H1 (cell line): ENCODE data around the gene PLOD1. TPM values are rescaled to one million over a fixed set of nuclear protein-coding genes. Genes with fewer than 3 reads are reported as not detected.

Experiments used
- CTCF ChIA-PET: fragments of 300-600 bp; sonication (Branson Sonifier 250); formaldehyde crosslinking; loops from one replicate; lab custom pipeline; 2021; ENCODE audit not compliant: partially characterized antibody; lab: Charles Lee
- POLR2A ChIA-PET: fragments of 300-600 bp; sonication (Branson Sonifier 250); formaldehyde crosslinking; loops from one replicate; lab custom pipeline; 2021; ENCODE audit warnings: inconsistent platforms; ENCODE audit not compliant: partially characterized antibody; lab: Charles Lee
- DNase-seq, 2 experiments: peaks; one replicate each; pipeline versions ENCODE4 v3.0.0 to v3.0.0-alpha.2; 2010 to 2022; ENCODE audit warnings: low spot score in 2 of 2, low read depth in 1 of 2, mixed read lengths in 1 of 2
- FAIRE-seq: peaks from 2 replicates; lab custom pipeline; 2011; peaks lifted over from hg19 to GRCh38; lab: Jason Lieb, UNC
- H2AFZ ChIP-seq: 2 replicates; pipeline ENCODE4 v1.8.1; 2012; ENCODE audit warnings: low read length, inconsistent platforms
- H2AK5ac ChIP-seq: 2 replicates; pipeline ENCODE4 v1.6.1; 2013; ENCODE audit warnings: low read depth, low read length
- H2BK120ac ChIP-seq: replicated peaks from 2 replicates; pipeline ENCODE3; 2013; ENCODE audit warnings: low read depth, low read length, inconsistent platforms
- H2BK12ac ChIP-seq: 2 replicates; pipeline ENCODE4 v1.6.1; 2013; ENCODE audit warnings: low read depth, low read length
- H2BK15ac ChIP-seq: 2 replicates; pipeline ENCODE4 v1.6.1; 2013; ENCODE audit warnings: low read length
- H2BK20ac ChIP-seq: 2 replicates; pipeline ENCODE4 v1.6.1; 2013; ENCODE audit warnings: low read length
- H2BK5ac ChIP-seq: 2 replicates; pipeline ENCODE4 v1.6.1; 2013; ENCODE audit warnings: low read depth, low read length
- H3K14ac ChIP-seq: 2 replicates; pipeline ENCODE4 v1.6.1; 2013; ENCODE audit warnings: inconsistent platforms; ENCODE audit not compliant: insufficient read length
- H3K18ac ChIP-seq: 2 replicates; pipeline ENCODE4 v1.6.1; 2013; ENCODE audit warnings: low read length; ENCODE audit errors: extremely low read depth
- H3K23ac ChIP-seq: 2 replicates; pipeline ENCODE4 v1.6.1; 2013; ENCODE audit warnings: inconsistent platforms; ENCODE audit not compliant: insufficient read length
- H3K23me2 ChIP-seq: 2 replicates; pipeline ENCODE4 v1.6.1; 2013; ENCODE audit warnings: low read depth, low read length
- H3K27ac ChIP-seq: 2 replicates; pipeline ENCODE4 v1.6.1; 2011; ENCODE audit warnings: low read depth, low read length, inconsistent platforms
- H3K27me3 ChIP-seq, 4 experiments: replicated peaks in 1 of 4; 1 replicate in 1 of 4; 2 replicates in 3 of 4; pipeline versions ENCODE4 v1.6.1 to v1.8.1; 2011 to 2013; ENCODE audit warnings: low read length in 3 of 4, mild to moderate bottlenecking in 3 of 4, inconsistent platforms in 2 of 4, mixed read lengths in 2 of 4, moderate library complexity in 1 of 4; ENCODE audit not compliant: control insufficient read depth in 3 of 4, insufficient read depth in 3 of 4; ENCODE audit errors: extremely low read depth in 1 of 4
- H3K36me3 ChIP-seq, 4 experiments: 2 replicates each; pipeline versions ENCODE4 v1.6.1 to v1.8.1; 2011 to 2013; ENCODE audit warnings: mild to moderate bottlenecking in 4 of 4, low read length in 3 of 4, moderate library complexity in 2 of 4, control low read depth in 1 of 4, inconsistent platforms in 1 of 4; ENCODE audit not compliant: insufficient read depth in 4 of 4, control insufficient read depth in 2 of 4
- H3K4ac ChIP-seq: replicated peaks from 2 replicates; pipeline ENCODE3; 2013; ENCODE audit warnings: low read length, low read depth, mixed read lengths, inconsistent platforms; ENCODE audit not compliant: insufficient read length
- H3K4me1 ChIP-seq, 4 experiments: replicated peaks in 1 of 4; 1 replicate in 1 of 4; 2 replicates in 3 of 4; pipeline versions ENCODE4 v1.6.1 to v1.8.1; 2011 to 2013; ENCODE audit warnings: low read length in 3 of 4, inconsistent platforms in 2 of 4, mixed read lengths in 1 of 4; ENCODE audit not compliant: insufficient read depth in 4 of 4, control insufficient read depth in 3 of 4
- H3K4me2 ChIP-seq, 2 experiments: 2 replicates each; pipeline versions ENCODE4 v1.6.1 to v1.8.1; 2011 to 2013; ENCODE audit warnings: low read depth in 2 of 2, low read length in 2 of 2, control low read depth in 1 of 2, inconsistent platforms in 1 of 2, mild to moderate bottlenecking in 1 of 2; ENCODE audit not compliant: insufficient read depth in 1 of 2
- H3K4me3 ChIP-seq, 4 experiments: fragments of 200-600, 300-600 bp in 1 of 4; sonication (generic), shearing (Covaris generic), sonication (Bioruptor Twin) in 1 of 4; 2 replicates each; pipeline versions ENCODE4 v1.5.1 to v1.8.1; 2011 to 2016; ENCODE audit warnings: low read length in 4 of 4, low read depth in 3 of 4, control low read depth in 2 of 4, inconsistent platforms in 2 of 4, mild to moderate bottlenecking in 2 of 4, mixed read lengths in 1 of 4, moderate library complexity in 1 of 4; ENCODE audit not compliant: insufficient read depth in 2 of 4; ENCODE audit errors: extremely low read depth in 1 of 4
- H3K56ac ChIP-seq: replicated peaks from 2 replicates; pipeline ENCODE3; 2013; ENCODE audit warnings: low read depth, mild to moderate bottlenecking, mixed read lengths, low read length, inconsistent platforms; ENCODE audit not compliant: insufficient read length
- H3K79me1 ChIP-seq: 2 replicates; pipeline ENCODE4 v1.6.1; 2013; ENCODE audit warnings: low read depth, low read length, control low read depth
- H3K79me2 ChIP-seq, 2 experiments: 2 replicates each; pipeline versions ENCODE4 v1.6.1 to v1.8.1; 2012 to 2013; ENCODE audit warnings: low read length in 2 of 2, mild to moderate bottlenecking in 2 of 2, inconsistent platforms in 1 of 2; ENCODE audit not compliant: insufficient read depth in 2 of 2, control insufficient read depth in 1 of 2
- H3K9ac ChIP-seq, 4 experiments: replicated peaks in 1 of 4; 1 replicate in 1 of 4; 2 replicates in 3 of 4; pipeline versions ENCODE4 v1.6.1 to v1.8.1; 2011 to 2013; ENCODE audit warnings: low read depth in 3 of 4, low read length in 3 of 4, control low read depth in 2 of 4, mild to moderate bottlenecking in 2 of 4, moderate library complexity in 2 of 4, inconsistent platforms in 1 of 4; ENCODE audit errors: extremely low read depth in 1 of 4
- H3K9me3 ChIP-seq, 2 experiments: 2 replicates each; pipeline versions ENCODE4 v1.6.1 to v1.8.1; 2012 to 2013; ENCODE audit warnings: mild to moderate bottlenecking in 2 of 2, moderate library complexity in 2 of 2, control low read depth in 1 of 2, inconsistent platforms in 1 of 2, low read depth in 1 of 2, low read length in 1 of 2, mixed read lengths in 1 of 2; ENCODE audit not compliant: insufficient read depth in 2 of 2
- H4K20me1 ChIP-seq, 2 experiments: replicated peaks in 1 of 2; 2 replicates each; pipeline versions ENCODE3 to v1.8.1; 2011 to 2013; ENCODE audit warnings: inconsistent platforms in 2 of 2, low read length in 2 of 2, mild to moderate bottlenecking in 1 of 2; ENCODE audit not compliant: insufficient read depth in 2 of 2, control insufficient read depth in 1 of 2
- H4K5ac ChIP-seq: 2 replicates; pipeline ENCODE4 v1.6.1; 2013; ENCODE audit warnings: low read length, low read depth, mixed read lengths, inconsistent platforms; ENCODE audit not compliant: insufficient read length
- H4K8ac ChIP-seq: 2 replicates; pipeline ENCODE4 v1.8.0; 2013; ENCODE audit warnings: mild to moderate bottlenecking, moderate library complexity, low read length, inconsistent platforms; ENCODE audit not compliant: insufficient read depth; ENCODE audit errors: extremely low read depth
- H4K91ac ChIP-seq: replicated peaks from 2 replicates; pipeline ENCODE3; 2013; ENCODE audit warnings: low read length, mixed read lengths, inconsistent platforms; ENCODE audit not compliant: insufficient read length
- ASH2L ChIP-seq: fragments of 200-600, 300-600 bp; sonication (generic); IDR thresholded peaks from one replicate; pipeline ENCODE4 v1.7.1; 2017; ENCODE audit warnings: low read length
- EZH2 ChIP-seq: fragments of 200-600 bp; sonication (generic); IDR thresholded peaks from 2 replicates; pipeline ENCODE4 v1.7.1; 2012; ENCODE audit warnings: low read depth, mild to moderate bottlenecking, moderate library complexity, low read length, inconsistent platforms; ENCODE audit not compliant: severe bottlenecking
- JUN ChIP-seq: IDR thresholded peaks from 2 replicates; pipeline ENCODE4 v1.6.1; 2011; ENCODE audit warnings: low read depth, mild to moderate bottlenecking, improper control_type of control experiment, low read length
- KDM5A ChIP-seq: fragments of 200-600 bp; IDR thresholded peaks from 2 replicates; pipeline ENCODE4 v1.7.1; 2012; ENCODE audit warnings: mild to moderate bottlenecking, low read length, inconsistent platforms, mixed read lengths
- RFX5 ChIP-seq: IDR thresholded peaks from 2 replicates; pipeline ENCODE4 v1.6.1; 2011; ENCODE audit warnings: low read depth, low read length, improper control_type of control experiment, borderline replicate concordance
- SIRT6 ChIP-seq: IDR thresholded peaks from one replicate; pipeline ENCODE4 v1.7.1; 2012; ENCODE audit warnings: low read length, inconsistent platforms
- SIX5 ChIP-seq: IDR thresholded peaks from 2 replicates; pipeline ENCODE4 v1.6.1; 2011; ENCODE audit warnings: mild to moderate bottlenecking, low read depth, low read length
- SP2 ChIP-seq: IDR thresholded peaks from 2 replicates; pipeline ENCODE4 v1.6.1; 2012; ENCODE audit warnings: mild to moderate bottlenecking, low read length, inconsistent platforms
- SP4 ChIP-seq: IDR thresholded peaks from 2 replicates; pipeline ENCODE4 v1.6.1; 2012; ENCODE audit warnings: low read length, inconsistent platforms
- SUZ12 ChIP-seq: fragments of 200-600 bp; sonication (generic); IDR thresholded peaks from 2 replicates; pipeline ENCODE4 v1.6.1; 2012; ENCODE audit warnings: mild to moderate bottlenecking, inconsistent platforms, low read length, moderate library complexity, mixed read lengths
- USF2 ChIP-seq: IDR thresholded peaks from 2 replicates; pipeline ENCODE4 v1.6.1; 2011; ENCODE audit warnings: low read length, improper control_type of control experiment
- ZNF274 ChIP-seq: IDR thresholded peaks from 2 replicates; pipeline ENCODE4 v1.7.0; 2012; ENCODE audit warnings: low read length, borderline replicate concordance; ENCODE audit errors: extremely low read depth
- WGBS, 2 experiments: shearing (Covaris generic) in 1 of 2; methylation state at CpG; one replicate each; pipeline versions ENCODE4 v1.1.6 to v1.1.7; 2013 to 2015; ENCODE audit warnings: low lambda C conversion rate in 2 of 2, mixed read lengths in 2 of 2, inconsistent platforms in 1 of 2, low coverage in 1 of 2, missing lambda C conversion rate in 1 of 2; ENCODE audit not compliant: insufficient replicate concordance in 2 of 2, insufficient coverage in 1 of 2, insufficient read length in 1 of 2; ENCODE audit errors: extremely low coverage in 1 of 2, missing lambda C conversion rate in 1 of 2; 5-methylcytosine and 5-hydroxymethylcytosine counted together
- polyA plus RNA-seq, 7 experiments: library from polyadenylated mRNA; depleted of rRNA in 3 of 7; stranded (reverse) in 5 of 7; unstranded in 2 of 7; fragments of >200 nt in 5 of 7; fragments of 200-250 nt in 2 of 7; gene quantifications; 1 replicate in 5 of 7; 2 replicates in 1 of 7; 4 replicates in 1 of 7; pipeline versions ENCODE4 v1.2.1 to v1.2.3, GENCODE V29; 2011 to 2013; ENCODE audit warnings: missing spikeins in 2 of 7, mixed read lengths in 2 of 7
- total RNA-seq: library from RNA; stranded (reverse); fragmentation: NEBNext Ultra II Directional; extraction: Animal tissue kit (Norgen Biotek cat#: 25700); gene quantifications from 2 replicates; pipeline ENCODE4 v1.2.1, GENCODE V29; 2021

PLOD1 gene
- total and polyA plus RNA-seq, 2 of the 8 experiments (the other 6 are each of a cell fraction or from before 2014, with no cell fraction given) = 44.9 to 51.8 TPM

- H3K23ac ChIP-seq = no peak overlapping the region
- no peak overlapping the region for H2AK5ac ChIP-seq
- ChIA-PET CTCF (interaction anchor here (1.8 kb wide), 1 partner anchor 11 kb away, joined by 5 read pairs; no protein-coding TSS in a partner anchor), POLR2A (interaction anchor here (1.2 to 9.9 kb wide), 2 partner anchors 9 to 66 kb away, joined by 3 to 144 read pairs; no protein-coding TSS in a partner anchor)
- H3K27ac ChIP-seq = no peak overlapping the region
- no peak overlapping the region for H2BK120ac ChIP-seq
- H4K8ac ChIP-seq = no peak overlapping the region
- no peak overlapping the region for H3K18ac ChIP-seq
- DNase-seq (no peak), FAIRE-seq (no peak)
- H2AFZ ChIP-seq = no peak overlapping the region
- no peak overlapping the region for H3K56ac ChIP-seq
- H3K23me2 ChIP-seq = peaks cover 9% of the 10 kb centered on the region; the same call in 1 of the 2 replicates
- no peak overlapping the region for H3K4me3 ChIP-seq
- H3K79me2 ChIP-seq = peaks cover 0 to 21% of the 10 kb centered on the region in 2 experiments; a peak in 2 of 4 replicates
- peaks cover 0 to 3% of the 10 kb centered on the region in 2 experiments for H4K20me1 ChIP-seq
- H3K9ac ChIP-seq = no peak overlapping the region
- no peak overlapping the region for H2BK15ac ChIP-seq
- peaks cover 0 to 5% (median 2%) of the 10 kb centered on the region in 4 experiments; a peak in 3 of 7 replicates for H3K4me1 ChIP-seq
- H3K79me1 ChIP-seq = peaks cover 6% of the 10 kb centered on the region
- H4K91ac ChIP-seq = no peak overlapping the region
- no peak overlapping the region for H2BK20ac ChIP-seq
- 96% methylated on average over 3 of the region's 3 CpGs; no CpG with 5 or more reads in 1 of the 2 experiments for WGBS, 2 experiments
- no peak overlapping the region for H2BK5ac ChIP-seq
- no peak overlapping the region for H3K4ac ChIP-seq
- peaks cover 2 to 13% (median 9%) of the 10 kb centered on the region in 4 experiments; a peak in 5 of 8 replicates for H3K36me3 ChIP-seq
- no peaks in the 10 kb centered on the region for H3K9me3 ChIP-seq
- H3K4me2 ChIP-seq = no peak overlapping the region
- H3K14ac ChIP-seq = no peak overlapping the region
- no peak overlapping the region for H4K5ac ChIP-seq
- no peaks in the 10 kb centered on the region for H3K27me3 ChIP-seq
- H2BK12ac ChIP-seq = no peak overlapping the region
- no peak for TF ChIP-seq SIRT6
- no peak for TF ChIP-seq KDM5A
- no peak for TF ChIP-seq ZNF274
- no peak for TF ChIP-seq RFX5
- TF ChIP-seq USF2 = no peak
- TF ChIP-seq EZH2 = no peak
- TF ChIP-seq ASH2L = no peak
- TF ChIP-seq SP2 = no peak
- TF ChIP-seq SUZ12 = no peak
- TF ChIP-seq SP4 = no peak
- no peak for TF ChIP-seq SIX5
- TF ChIP-seq JUN = no peak
These were observed 43.1 kb downstream of the PLOD1 start for GRCh38 chr1:11977625-11978024.
